ENCODE results near the gene EXOC8.

The EXOC8 gene

GRCh38 chr1:231337472-231338269 lies at the start of gene EXOC8:
EXOC8 (minus strand) TSS chr1:231337852; CDS start chr1:231337745, 107 bp downstream.
- Mint-ChIP-seq H3K36me3 (peaks cover 20% of the 10 kb centered on the region), H3K27ac (peak within 1 kb of the TSS; percentile 92), H3K27me3 (no peaks in the 10 kb centered on the region), H3K4me3 (peak within 1 kb of the TSS; percentile 91), H3K9me3 (no peaks in the 10 kb centered on the region), H3K4me1 (peaks cover 56% of the 10 kb centered on the region)
- peak; percentile 94 for ATAC-seq

GRCh38 chr1:231386466-231386865 lies 48.8 kb upstream of the EXOC8 start:
- no peaks in the 10 kb centered on the region for H3K27me3 Mint-ChIP-seq
- H3K27ac Mint-ChIP-seq: no peak overlapping the region
- H3K4me3 Mint-ChIP-seq: no peak overlapping the region
- H3K36me3 Mint-ChIP-seq: no peaks in the 10 kb centered on the region
- ATAC-seq: no peak
- peaks cover 42% of the 10 kb centered on the region for H3K4me1 Mint-ChIP-seq
- H3K9me3 Mint-ChIP-seq: no peaks in the 10 kb centered on the region

GRCh38 chr1:231385416-231385748 lies 47.7 kb upstream of the EXOC8 start:
- H3K27me3 Mint-ChIP-seq: no peaks in the 10 kb centered on the region

GRCh38 chr1:231384696-231385415 lies 47.2 kb upstream of the EXOC8 start:
- ATAC-seq: no peak
- no peak overlapping the region for H3K27ac Mint-ChIP-seq
- H3K36me3 Mint-ChIP-seq: peaks cover 2% of the 10 kb centered on the region
- H3K4me3 Mint-ChIP-seq: no peak overlapping the region
- no peaks in the 10 kb centered on the region for H3K9me3 Mint-ChIP-seq
- peaks cover 36% of the 10 kb centered on the region for H3K4me1 Mint-ChIP-seq
- H3K27me3 Mint-ChIP-seq: no peaks in the 10 kb centered on the region

More at GRCh38 chr1:231385416-231385748, 47.7 kb upstream of the EXOC8 start:
- Mint-ChIP-seq H3K9me3 (no peaks in the 10 kb centered on the region), H3K4me1 (peaks cover 39% of the 10 kb centered on the region), H3K4me3 (no peak overlapping the region), H3K27ac (no peak overlapping the region), H3K36me3 (no peaks in the 10 kb centered on the region)
- ATAC-seq: no peak

GRCh38 chr1:231383159-231383860 lies 45.7 kb upstream of the EXOC8 start:
- no peak for ATAC-seq
- Mint-ChIP-seq H3K27ac (no peak overlapping the region), H3K4me1 (peaks cover 43% of the 10 kb centered on the region), H3K4me3 (no peak overlapping the region), H3K9me3 (no peaks in the 10 kb centered on the region), H3K27me3 (no peaks in the 10 kb centered on the region), H3K36me3 (peaks cover 9% of the 10 kb centered on the region)

- H3K9me3 Mint-ChIP-seq: no peaks in the 10 kb centered on the region
- no peaks in the 10 kb centered on the region for H3K27me3 Mint-ChIP-seq
- no peak overlapping the region for H3K4me3 Mint-ChIP-seq
- ATAC-seq: no peak
- H3K36me3 Mint-ChIP-seq: peaks cover 9% of the 10 kb centered on the region
- H3K27ac Mint-ChIP-seq: no peak overlapping the region
- H3K4me1 Mint-ChIP-seq: peaks cover 43% of the 10 kb centered on the region
Measured at GRCh38 chr1:231382426-231382825, 44.8 kb upstream of the EXOC8 start.

GRCh38 chr1:231381729-231382128 lies 44.1 kb upstream of the EXOC8 start:
- H3K27me3 Mint-ChIP-seq: no peaks in the 10 kb centered on the region
- H3K9me3 Mint-ChIP-seq: no peaks in the 10 kb centered on the region
- no peak overlapping the region for H3K27ac Mint-ChIP-seq
- H3K4me1 Mint-ChIP-seq: peaks cover 48% of the 10 kb centered on the region
- H3K36me3 Mint-ChIP-seq: peaks cover 9% of the 10 kb centered on the region
- no peak for ATAC-seq
- no peak overlapping the region for H3K4me3 Mint-ChIP-seq

- H3K27ac Mint-ChIP-seq: peak overlapping the region; percentile 32
- peaks cover 48% of the 10 kb centered on the region for H3K4me1 Mint-ChIP-seq
- ATAC-seq: no peak
- no peak overlapping the region for H3K4me3 Mint-ChIP-seq
- peaks cover 9% of the 10 kb centered on the region for H3K36me3 Mint-ChIP-seq
- H3K9me3 Mint-ChIP-seq: no peaks in the 10 kb centered on the region
- no peaks in the 10 kb centered on the region for H3K27me3 Mint-ChIP-seq
Measured at GRCh38 chr1:231376875-231377549, 39.4 kb upstream of the EXOC8 start.

GRCh38 chr1:231376101-231376500 lies 38.4 kb upstream of the EXOC8 start:
- H3K27me3 Mint-ChIP-seq: no peaks in the 10 kb centered on the region
- no peak overlapping the region for H3K27ac Mint-ChIP-seq

GRCh38 chr1:231374394-231374793 lies 36.7 kb upstream of the EXOC8 start:
- no peak for ATAC-seq
- Mint-ChIP-seq H3K9me3 (no peaks in the 10 kb centered on the region), H3K4me1 (peaks cover 31% of the 10 kb centered on the region), H3K27me3 (no peaks in the 10 kb centered on the region), H3K36me3 (peaks cover 8% of the 10 kb centered on the region), H3K4me3 (no peak overlapping the region), H3K27ac (no peak overlapping the region)

More at GRCh38 chr1:231376101-231376500, 38.4 kb upstream of the EXOC8 start:
- Mint-ChIP-seq H3K4me1 (peaks cover 41% of the 10 kb centered on the region), H3K4me3 (no peak overlapping the region), H3K36me3 (peaks cover 9% of the 10 kb centered on the region), H3K9me3 (no peaks in the 10 kb centered on the region)
- no peak for ATAC-seq

- H3K4me3 Mint-ChIP-seq: no peak overlapping the region
- no peaks in the 10 kb centered on the region for H3K27me3 Mint-ChIP-seq
- H3K9me3 Mint-ChIP-seq: no peaks in the 10 kb centered on the region
- ATAC-seq: no peak
- H3K27ac Mint-ChIP-seq: no peak overlapping the region
- peaks cover 17% of the 10 kb centered on the region for H3K36me3 Mint-ChIP-seq
- peaks cover 12% of the 10 kb centered on the region for H3K4me1 Mint-ChIP-seq
Measured at GRCh38 chr1:231372501-231372900, 34.8 kb upstream of the EXOC8 start.

- H3K4me3 Mint-ChIP-seq: no peak overlapping the region
- H3K27me3 Mint-ChIP-seq: no peaks in the 10 kb centered on the region
- peaks cover 37% of the 10 kb centered on the region for H3K36me3 Mint-ChIP-seq
- no peaks in the 10 kb centered on the region for H3K9me3 Mint-ChIP-seq
- H3K27ac Mint-ChIP-seq: no peak overlapping the region
- no peak for ATAC-seq
- no peaks in the 10 kb centered on the region for H3K4me1 Mint-ChIP-seq
Measured at GRCh38 chr1:231369282-231369681, 31.6 kb upstream of the EXOC8 start.

- Mint-ChIP-seq H3K27ac (no peak overlapping the region), H3K9me3 (no peaks in the 10 kb centered on the region), H3K4me1 (no peaks in the 10 kb centered on the region), H3K36me3 (peaks cover 40% of the 10 kb centered on the region), H3K27me3 (no peaks in the 10 kb centered on the region), H3K4me3 (no peak overlapping the region)
- no peak for ATAC-seq
Measured at GRCh38 chr1:231364192-231364591, 26.5 kb upstream of the EXOC8 start.

GRCh38 chr1:231363624-231364023 lies 26.0 kb upstream of the EXOC8 start:
- Mint-ChIP-seq H3K27me3 (no peaks in the 10 kb centered on the region), H3K4me3 (no peak overlapping the region), H3K4me1 (no peaks in the 10 kb centered on the region), H3K27ac (no peak overlapping the region), H3K9me3 (no peaks in the 10 kb centered on the region), H3K36me3 (peaks cover 35% of the 10 kb centered on the region)
- ATAC-seq: no peak

- Mint-ChIP-seq H3K4me3 (no peak overlapping the region), H3K36me3 (peaks cover 29% of the 10 kb centered on the region), H3K27me3 (no peaks in the 10 kb centered on the region), H3K9me3 (no peaks in the 10 kb centered on the region), H3K4me1 (peaks cover 7% of the 10 kb centered on the region), H3K27ac (no peak overlapping the region)
- ATAC-seq: no peak
Measured at GRCh38 chr1:231362325-231362724, 24.7 kb upstream of the EXOC8 start.

All from stimulated activated memory B cell treated with anti-CD40 and anti-IgM and Interleukin-4, amounts not matched to agents 10 μg/mL and 1 μg/mL and 100 μg/mL, for 72 hours (primary cell).